NB4 (cell line): ENCODE results near the gene CRIM1.

Source experiments
- DNase-seq: peaks from one replicate; pipeline ENCODE4 v3.0.0; 2010; ENCODE audit warnings: low read depth
- H3K4me3 ChIP-seq: one replicate; pipeline ENCODE4 v1.5.1; 2011; ENCODE audit warnings: mild to moderate bottlenecking, low read depth, low read length, moderate library complexity
- MYC ChIP-seq: IDR thresholded peaks from 2 replicates; pipeline ENCODE4 v1.6.1; 2011; ENCODE audit warnings: low read depth, low read length
- POLR2A ChIP-seq: IDR thresholded peaks from 2 replicates; pipeline ENCODE4 v1.6.1; 2011; ENCODE audit warnings: mild to moderate bottlenecking; ENCODE audit not compliant: insufficient read length; ENCODE audit errors: extremely low read depth
- TF ChIP-seq, protein P1 (sequence below): IDR thresholded peaks from one replicate; pipeline ENCODE4 v1.5.1; 2012; ENCODE audit warnings: low read depth, low read length
- TF ChIP-seq, protein P2 (sequence below): IDR thresholded peaks from 2 replicates; pipeline ENCODE4 v1.6.1; 2011; ENCODE audit warnings: low read depth, low read length

Gene CRIM1

DNA sequence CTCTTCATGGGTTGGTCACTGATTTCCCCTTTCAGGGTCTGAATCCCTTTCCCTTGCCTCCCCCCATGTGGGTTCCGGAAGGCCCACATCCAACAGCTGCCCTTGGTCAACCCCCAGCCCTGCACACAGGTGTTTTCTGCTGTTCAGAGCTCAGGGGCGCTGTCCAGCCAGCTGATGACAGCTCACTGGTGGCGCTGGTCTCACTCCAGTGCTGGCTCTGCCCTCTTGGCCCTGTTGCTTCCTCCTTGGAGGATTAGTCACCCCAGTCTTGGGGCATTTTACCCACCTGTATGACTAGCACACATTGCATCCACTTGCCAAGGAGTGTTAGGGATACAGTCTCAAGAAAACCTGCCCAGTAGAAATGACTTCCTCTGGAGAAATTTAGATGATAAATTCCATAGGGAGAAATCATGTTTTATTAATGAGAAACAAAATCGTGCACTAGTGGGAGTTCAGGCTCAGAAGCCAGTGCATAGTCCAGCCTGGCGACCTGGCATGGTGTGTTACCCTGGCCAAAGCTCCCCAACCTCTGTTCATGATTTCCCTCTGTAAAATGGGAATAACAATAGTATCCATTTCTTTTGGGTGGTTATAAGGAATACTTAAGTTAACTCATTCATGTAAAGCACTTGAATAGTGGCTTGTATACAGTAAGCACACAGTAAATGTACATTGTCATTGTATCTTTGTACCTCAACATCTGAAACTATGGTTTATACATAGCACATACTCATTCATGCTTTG is 21.6 kb downstream of the CRIM1 start:
- no peak overlapping the region for H3K4me3 ChIP-seq
- TF ChIP-seq POLR2A (no peak), MYC (no peak)
- TF ChIP-seq, protein P1, sequence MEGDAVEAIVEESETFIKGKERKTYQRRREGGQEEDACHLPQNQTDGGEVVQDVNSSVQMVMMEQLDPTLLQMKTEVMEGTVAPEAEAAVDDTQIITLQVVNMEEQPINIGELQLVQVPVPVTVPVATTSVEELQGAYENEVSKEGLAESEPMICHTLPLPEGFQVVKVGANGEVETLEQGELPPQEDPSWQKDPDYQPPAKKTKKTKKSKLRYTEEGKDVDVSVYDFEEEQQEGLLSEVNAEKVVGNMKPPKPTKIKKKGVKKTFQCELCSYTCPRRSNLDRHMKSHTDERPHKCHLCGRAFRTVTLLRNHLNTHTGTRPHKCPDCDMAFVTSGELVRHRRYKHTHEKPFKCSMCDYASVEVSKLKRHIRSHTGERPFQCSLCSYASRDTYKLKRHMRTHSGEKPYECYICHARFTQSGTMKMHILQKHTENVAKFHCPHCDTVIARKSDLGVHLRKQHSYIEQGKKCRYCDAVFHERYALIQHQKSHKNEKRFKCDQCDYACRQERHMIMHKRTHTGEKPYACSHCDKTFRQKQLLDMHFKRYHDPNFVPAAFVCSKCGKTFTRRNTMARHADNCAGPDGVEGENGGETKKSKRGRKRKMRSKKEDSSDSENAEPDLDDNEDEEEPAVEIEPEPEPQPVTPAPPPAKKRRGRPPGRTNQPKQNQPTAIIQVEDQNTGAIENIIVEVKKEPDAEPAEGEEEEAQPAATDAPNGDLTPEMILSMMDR, result no peak
- TF ChIP-seq, protein P2, sequence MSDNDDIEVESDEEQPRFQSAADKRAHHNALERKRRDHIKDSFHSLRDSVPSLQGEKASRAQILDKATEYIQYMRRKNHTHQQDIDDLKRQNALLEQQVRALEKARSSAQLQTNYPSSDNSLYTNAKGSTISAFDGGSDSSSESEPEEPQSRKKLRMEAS, result no peak
- no peak for DNase-seq

DNA sequence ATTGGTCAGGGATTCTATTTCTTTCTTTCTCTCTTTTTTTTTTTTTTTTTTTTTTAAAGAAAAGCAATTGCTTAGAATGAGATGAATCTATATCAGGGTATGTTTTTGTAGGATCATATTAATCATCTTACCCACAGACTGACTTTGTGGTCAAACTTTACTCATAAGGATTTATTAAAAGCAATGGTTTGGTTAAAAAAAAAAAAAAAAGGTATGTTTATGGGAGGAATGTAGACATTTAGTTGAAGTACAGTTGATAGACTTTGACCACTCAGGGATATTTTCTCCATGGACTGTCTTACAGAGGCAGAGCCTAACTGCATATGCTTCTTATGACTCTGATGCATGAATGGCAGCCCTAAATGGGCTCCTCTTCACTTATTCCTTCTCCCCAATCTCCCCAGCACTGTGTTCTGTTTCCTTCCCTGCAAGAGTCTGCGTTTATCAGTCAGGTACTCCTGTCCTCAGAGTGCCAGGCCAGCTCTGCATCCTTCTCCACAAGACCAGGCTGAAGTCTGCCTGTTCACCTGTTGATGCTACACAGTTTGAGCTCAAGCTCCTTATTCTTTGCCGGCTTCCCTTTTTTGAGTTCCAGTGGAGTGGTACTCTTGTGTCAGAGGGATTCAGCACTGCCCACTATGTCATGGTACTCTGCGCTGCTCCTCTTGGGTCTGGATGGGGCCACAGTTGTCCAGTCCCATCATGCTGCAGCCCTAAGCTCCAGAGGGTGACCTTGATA is 24.3 kb downstream of the CRIM1 start:
- no peak for DNase-seq
- H3K4me3 ChIP-seq, result no peak overlapping the region
- TF ChIP-seq, protein P1, result no peak
- TF ChIP-seq, protein P2, result no peak
- no peak for TF ChIP-seq MYC
- TF ChIP-seq POLR2A, result no peak

DNA sequence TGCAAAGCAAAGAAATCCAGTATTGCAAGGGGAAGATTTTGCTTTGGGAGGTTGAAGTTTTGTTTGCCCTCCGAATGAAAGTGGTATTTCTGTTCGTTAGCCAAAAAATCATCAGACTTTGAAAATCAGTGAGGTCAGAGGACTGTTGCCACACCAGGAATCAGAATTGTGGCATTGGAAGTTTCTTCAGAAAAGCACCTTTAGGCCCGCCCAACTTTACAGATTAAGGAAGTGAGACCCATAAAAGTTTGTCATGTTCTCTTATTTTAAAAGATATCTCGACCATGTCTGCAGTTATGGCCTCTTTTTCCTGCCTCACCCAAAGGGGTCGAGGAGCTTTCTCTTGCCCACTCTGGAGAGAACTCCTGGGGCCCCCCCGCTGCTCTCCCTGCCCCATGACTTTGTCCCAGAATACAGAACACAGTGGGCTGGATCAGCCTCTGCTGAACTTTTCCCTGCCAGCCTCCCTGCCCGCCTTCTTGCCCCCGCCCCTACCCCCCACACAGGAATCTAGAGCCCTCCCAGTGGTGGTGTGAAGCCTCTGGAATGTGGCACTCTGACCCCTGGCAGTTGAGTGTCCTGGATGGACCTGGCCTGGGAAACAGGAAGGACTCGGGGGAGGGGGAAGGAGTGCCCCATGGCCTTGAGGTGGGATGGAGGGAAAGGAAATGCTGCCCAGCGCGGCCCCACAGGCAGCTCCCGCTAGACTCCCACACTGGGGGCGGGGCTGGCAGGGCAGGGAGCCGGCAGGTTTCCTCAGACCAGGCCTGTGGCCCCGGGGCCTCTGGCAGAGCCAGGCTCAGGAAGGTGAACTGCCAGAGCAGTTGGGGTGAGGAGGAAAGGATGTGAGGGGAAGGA is 25.3 kb downstream of the CRIM1 start:
- H3K4me3 ChIP-seq, result no peak overlapping the region
- DNase-seq, result no peak
- TF ChIP-seq, protein P1, result no peak
- TF ChIP-seq POLR2A, result no peak
- no peak for TF ChIP-seq MYC
- TF ChIP-seq, protein P2, result no peak

DNA sequence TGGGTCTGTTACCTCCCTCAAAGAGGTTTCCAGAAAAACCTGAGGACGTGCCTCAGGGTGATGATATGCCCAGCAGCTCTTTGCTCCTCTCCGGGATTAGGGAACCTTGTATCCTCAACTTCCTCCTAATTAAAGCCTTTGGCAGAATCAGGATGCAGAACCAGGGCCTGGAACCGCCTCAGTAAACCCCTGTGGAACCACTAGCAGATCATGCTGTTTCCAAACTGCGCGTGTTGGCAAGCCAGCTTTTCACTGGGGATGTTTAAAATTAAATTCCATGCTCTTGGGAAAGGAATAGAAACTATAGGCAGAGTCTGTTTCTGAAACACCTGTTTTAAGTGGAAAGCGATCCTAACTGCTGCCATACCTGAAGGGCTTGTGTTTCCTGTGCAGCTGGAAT is 26.4 kb downstream of the CRIM1 start:
- H3K4me3 ChIP-seq, result no peak overlapping the region
- TF ChIP-seq POLR2A, result no peak
- TF ChIP-seq MYC, result no peak
- TF ChIP-seq, protein P1, result no peak
- TF ChIP-seq, protein P2, result no peak
- DNase-seq, result no peak

DNA sequence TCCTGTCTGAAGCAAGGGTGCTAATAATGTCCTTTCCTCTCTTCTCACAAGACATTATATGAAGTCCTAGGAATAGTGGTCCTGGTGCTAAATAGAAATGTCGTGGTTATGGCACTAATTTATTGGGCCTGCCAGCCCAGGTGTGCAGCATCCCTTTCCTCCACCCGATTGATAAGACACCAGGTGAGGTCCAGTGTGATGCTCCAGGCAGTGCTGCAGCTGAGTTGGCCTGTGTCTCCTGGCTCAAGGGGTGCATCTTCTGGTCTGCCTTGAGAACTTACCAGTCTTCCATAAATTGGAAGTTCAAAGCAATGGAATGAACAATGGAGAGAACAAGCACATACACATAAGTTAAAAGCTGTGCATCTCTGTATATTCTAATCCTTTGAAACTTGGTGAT is 26.9 kb downstream of the CRIM1 start:
- TF ChIP-seq, protein P2, result no peak
- TF ChIP-seq POLR2A (no peak), MYC (no peak)
- TF ChIP-seq, protein P1, result no peak
- no peak overlapping the region for H3K4me3 ChIP-seq
- DNase-seq, result no peak
